Activated gamma-delta T cell (primary cell): ENCODE results near the gene RMP24.
"Not testable (repeated sequence)": the region's sequence is repeated elsewhere in the genome, so short reads cannot be mapped to it uniquely, and the experiment has no call there.

ENCODE experiments used
- DNase-seq: peaks from one replicate; lab custom pipeline; 2025; lab: John Stamatoyannopoulos, UW

Gene RMP24

DNA sequence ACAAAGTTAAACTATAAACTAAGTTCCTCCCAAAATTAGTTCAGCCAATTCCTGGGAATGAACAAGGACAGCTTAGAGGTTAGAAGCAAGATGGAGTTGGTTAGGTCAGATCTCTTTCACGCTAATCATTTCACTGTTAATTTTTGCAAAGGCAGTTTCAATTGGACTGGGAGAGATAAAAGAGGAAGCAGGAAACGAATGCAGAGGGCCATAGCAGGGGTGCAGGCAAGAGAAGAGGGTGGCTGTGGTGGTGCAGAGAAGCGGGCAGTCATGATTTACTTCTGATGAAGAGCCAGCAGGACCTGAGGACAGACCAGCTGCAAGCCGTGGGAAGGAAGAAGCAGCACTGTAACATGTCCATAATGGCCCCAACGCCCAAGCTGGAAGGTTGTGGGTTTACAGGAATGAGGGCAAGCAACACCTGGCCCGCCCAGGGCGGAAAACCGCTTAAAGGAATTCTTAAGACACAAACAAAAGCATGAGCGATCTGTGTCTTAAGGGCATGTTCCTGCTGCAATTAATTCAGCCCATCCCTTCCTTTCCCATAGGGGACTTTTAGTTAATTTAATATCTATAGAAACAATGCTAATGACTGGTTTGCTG is 4.1 kb upstream of the RMP24 start:
- DNase-seq = no peak

DNA sequence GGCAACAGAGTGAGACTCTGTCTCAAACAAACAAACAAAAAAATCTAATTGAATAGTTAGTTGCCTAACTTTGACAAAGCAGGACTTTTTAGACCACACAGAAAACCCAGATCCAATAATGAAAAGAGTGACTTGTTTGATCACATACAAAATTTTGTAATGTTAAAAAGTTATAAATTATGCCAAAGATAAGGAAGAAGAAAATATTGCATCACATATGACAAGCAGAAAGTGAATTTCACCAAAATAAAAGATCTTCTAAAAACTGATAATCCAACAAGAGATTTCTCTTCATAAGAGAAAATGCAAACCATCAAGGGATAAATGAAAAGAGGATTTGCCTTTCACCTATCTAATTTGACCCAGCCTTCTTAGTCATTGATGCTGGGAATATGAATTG is 2.8 kb upstream of the RMP24 start:
- DNase-seq = no peak

DNA sequence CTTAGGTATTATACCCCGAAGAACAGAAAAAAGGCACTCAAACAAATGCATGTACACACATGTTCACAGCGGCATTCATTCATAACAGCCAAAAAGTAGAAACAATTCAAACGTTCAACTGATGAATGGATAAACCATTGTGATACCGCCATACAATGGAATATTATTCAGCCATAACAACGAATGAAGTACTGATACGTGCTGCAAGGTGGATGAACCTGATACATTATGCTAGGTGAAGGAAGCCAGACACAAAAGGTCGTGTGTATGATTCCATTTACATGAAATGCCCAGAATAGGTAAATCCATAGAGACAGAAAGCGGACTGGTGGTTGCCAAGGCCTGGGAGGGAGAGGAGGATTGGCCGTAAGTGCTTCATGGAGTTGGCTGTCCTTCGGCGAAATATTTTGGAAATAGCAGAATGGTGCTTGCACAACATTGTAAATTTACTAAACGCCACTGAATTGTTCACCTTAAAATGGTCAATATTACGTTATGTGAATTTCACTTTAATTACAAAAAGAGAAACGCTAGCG is 750 bp upstream of the RMP24 start:
- no peak for DNase-seq

DNA sequence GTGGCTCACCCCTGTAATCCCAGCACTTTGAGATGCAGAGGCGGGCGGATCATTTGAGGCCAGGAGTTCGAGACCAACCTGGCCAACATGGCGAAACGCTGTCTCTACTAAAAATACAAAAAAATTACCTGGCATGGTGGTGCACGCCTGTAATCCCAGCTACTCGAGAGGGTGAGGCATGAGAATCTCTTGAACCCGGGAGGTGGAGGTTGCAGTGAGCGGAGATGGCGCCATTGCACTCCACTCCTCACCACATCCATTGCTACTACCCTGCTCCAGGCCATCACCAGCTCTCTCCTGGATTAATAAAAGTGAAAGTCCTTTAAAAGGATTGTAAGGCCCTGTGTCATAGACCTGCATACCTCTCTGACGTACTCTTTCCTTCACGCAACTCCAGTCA is 1.2 kb downstream of the RMP24 start:
- no peak for DNase-seq

DNA sequence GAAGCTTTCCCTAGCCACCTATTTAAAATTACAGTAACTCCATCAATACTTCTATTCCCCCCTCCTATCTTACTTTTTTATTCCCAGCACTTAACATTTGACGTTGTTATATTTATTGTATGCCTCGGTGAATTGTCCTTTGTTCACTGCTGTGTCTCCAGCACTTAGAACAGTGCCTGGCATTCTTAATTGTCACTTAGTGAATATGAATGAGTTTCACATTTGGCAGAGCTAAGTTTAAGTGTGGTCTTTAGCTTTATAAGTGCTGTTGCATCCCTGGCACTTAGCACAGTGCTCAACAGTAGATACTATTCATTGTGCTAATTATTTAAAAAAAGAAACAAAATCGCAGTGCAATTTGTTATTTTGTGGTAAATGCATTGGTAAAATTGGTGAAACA is 1.7 kb downstream of the RMP24 start:
- DNase-seq = no peak

DNA sequence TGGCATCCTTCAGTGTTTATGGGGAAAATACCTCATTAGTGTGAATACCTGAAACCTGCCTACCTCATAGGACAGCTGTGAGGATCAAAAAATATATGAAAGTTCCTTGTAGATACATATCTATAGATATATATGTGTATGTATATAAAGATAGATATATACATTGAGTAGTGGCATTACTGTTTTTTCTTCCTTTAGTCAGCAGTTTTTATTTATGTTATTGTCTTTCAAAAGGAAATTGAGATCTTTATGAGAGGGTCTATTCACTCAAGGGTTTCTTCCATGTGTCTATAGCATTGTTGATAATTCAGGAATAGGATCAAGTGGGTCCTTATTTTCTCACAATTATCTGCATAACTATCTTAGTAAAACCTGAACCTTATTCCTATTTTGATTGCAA is 6.6 kb downstream of the RMP24 start:
- no peak for DNase-seq

DNA sequence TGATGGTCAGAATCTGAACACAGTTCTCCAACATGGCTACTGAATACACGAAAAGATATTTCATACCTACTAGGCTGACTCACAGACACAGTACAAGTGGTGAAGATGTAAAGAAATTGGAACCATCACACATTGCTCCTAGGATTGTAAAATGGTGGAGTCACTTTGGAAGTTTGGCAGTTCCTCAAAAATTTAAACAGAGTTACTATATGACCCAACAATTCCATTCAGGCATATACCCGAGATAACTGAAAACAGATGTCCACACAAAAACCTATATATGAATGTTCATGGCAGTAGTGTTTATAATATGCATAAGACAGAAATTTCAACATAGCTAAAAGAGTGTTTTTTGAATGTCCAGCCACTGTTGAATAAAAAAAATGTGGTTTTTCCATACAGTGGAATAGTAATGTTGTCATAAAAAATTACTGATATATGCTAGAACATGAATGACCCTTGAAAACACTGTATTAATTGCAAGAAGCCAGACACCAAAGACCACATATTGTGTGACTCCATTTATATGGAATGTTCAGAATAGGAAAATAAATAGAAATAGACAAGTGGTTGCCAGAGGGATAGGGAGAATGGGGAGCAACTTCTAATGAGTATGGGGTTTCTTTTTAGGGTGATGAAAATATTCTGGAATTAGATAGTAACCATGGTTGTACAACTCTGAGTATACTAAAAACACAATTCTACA is 10.1 kb downstream of the RMP24 start:
- no peak for DNase-seq

DNA sequence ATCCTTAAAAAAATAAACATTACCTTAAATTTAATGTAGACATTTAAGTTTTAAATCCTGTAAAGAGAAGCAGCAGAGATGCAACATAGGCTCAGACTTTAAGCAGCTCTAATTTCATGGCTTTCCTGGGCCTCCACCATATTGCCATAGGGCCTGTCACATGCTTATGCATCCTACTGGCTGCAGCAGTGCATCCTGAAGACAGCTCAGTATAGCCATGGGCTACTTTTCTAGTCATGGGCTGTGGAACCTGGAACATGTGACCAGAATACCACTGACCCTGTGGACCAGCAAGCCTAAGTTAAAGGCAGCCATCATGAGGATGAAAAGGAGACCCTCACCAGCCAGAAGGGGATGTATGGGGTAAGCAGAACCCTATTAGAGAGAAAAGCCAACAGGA is 10.7 kb downstream of the RMP24 start:
- DNase-seq = no peak

DNA sequence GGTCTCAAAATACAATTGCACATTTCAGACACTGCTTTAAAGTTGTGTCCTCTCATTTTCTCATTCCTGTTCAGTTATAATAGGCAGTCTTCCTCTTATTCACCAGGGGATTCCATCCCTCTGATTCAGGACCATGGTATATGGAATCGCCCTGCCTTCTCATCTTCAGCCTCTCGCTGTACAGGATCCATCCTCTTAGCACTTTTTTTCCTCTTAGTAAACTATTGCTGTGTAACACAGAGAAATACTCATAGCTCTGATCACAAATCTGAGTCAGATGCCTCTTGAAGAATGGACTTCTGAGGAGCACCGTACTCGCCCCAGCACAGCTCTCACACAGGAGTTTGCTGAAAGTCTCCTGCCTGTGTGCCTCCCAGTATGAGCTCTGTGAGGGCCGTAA is 11.3 kb downstream of the RMP24 start:
- no peak for DNase-seq

DNA sequence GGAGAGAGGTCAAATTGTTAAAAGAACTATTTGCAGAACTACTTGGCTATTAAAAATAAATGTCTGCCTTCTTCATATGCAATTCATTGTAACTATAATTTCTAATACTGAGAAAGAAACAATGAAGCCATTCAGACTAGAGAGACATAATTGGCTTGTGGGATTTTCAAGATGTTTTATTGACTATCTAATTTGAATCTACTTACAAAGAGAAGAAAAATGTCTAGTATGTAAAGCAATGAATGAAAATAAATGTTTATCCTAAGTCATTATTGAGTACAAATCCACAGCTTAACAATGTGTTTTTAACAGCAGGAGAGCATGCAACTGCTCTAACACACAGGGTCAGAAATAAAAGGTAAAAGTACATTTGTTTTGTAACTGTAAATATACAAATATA is 19.2 kb downstream of the RMP24 start:
- DNase-seq = no peak

DNA sequence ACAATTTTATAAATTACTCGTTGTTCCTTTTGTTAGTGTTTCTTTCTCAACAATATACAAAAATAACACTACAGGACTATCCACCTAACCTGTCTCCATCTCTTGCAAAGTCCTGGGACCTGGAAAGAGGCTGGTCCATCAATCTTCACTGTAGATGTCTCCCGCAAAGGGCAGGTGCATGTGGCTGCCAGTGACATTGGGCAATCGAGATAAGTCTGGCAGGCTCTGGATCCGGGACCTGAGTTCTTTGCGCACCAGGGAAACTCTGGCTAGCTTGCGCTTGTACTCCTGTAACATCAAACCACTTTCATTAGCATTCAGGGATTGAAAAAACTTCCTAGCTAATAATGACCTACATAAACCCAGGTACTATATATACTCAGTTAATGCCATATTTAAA is 20.5 kb downstream of the RMP24 start:
- DNase-seq = no peak

DNA sequence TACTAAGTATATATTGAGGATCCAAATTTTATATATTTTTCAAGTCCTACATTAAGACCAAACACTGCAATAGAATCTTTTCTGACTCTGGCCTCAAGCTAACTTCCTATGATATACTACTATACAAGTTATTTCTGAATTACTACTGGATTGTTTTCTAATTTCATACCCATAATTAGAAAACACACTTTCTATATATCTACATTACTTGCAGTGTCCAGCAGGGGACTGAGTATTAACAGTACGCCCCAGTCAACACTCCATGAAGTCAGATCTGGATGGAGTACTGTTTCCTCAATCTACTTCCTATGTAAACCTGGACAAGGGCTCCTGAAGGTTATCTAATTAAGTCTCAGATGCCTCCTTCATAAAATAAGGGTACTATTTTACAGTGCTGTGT is 26.5 kb downstream of the RMP24 start:
- DNase-seq = no peak

DNA sequence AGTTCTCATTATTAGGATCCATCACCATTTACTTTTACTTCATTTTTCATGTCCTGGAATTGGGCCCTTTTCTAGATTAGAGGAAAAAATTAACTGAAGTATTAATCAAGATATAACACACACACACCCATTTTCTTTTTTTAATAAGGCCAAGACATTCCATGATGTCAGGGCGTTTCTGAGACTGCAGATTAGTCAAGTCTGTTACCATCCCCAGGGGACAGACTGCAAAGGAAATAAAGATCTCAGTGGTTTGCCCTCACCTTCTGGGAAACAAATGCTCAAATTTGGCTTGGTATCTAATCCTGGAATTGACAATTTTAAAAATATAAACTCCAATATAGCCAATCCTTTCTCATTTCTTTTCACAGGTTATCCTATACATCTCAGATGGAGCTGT is 27.4 kb downstream of the RMP24 start:
- DNase-seq = no peak

DNA sequence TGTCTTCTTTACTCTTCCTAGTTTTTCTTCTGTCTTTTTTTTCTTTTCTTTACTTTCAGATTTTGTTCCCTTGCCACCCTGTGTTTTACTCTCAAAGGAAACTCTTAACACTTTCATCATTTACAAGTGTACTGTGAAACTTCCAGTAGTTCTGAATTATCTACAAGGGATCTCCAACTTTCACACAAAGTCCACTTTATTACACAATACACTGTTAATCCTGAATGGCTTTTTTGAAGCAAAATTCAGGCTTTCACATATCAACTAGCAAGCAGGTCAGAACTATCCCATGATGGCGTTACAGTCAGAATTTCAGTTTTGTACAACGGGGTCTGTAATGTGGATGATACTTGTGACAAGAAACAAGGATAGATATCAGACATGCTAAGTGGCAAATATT is 34.5 kb downstream of the RMP24 start:
- DNase-seq = no peak

DNA sequence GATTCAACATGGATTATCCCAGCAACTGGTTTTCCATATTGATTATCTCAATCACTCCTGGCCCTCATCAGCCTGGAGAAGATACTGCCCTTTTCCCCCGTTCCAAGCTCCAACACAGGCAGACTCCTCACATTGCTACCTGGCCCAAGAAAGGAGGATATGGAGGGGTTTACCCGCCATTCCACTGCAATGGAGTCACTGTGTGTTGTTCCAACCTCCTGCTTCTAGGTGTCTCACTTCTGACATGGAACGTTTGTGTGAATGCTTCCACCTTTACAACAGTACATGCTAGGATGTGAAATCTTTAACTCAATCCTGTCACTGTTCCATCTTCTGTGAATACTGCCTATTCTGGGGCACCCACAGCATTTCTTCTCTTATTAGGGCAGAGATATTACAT is 36.7 kb downstream of the RMP24 start:
- DNase-seq = no peak

DNA sequence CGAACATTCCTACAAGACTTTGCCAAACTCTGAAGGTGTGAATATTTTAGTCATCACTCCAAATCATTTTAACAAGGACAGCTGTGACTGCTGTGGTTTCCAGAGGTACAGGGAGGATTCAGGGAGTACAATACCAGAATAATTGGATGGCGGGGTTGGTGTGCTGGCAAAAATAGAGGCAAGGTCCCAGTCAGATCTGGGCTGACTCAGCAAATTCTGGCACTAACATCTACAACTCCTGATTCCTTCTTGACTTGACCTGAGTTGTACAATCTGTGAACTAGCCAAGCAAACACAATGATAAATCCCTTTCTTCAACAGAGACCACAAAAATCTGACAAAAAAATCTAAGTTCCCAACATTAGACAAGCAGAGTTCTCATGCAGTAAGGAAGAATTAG is 40.4 kb downstream of the RMP24 start:
- no peak for DNase-seq

DNA sequence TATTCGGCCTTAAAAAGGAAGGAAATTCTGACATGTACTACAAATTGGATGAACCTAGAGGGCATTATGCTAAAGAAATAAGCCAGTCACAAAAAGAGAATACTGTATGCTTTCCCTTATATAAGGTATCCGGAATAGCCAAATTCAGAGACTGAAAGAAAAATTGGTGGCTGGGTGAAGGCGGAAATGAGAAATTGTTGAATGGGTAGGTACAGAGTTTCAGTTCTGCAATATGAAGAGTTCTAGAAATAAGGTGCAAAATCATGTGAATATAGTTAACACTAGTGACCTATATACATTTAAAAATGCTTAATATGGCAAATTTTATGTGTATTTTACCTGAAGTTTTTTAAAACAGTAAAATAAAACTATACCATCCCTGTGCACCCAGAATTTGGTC is 43.1 kb downstream of the RMP24 start:
- DNase-seq = no peak

DNA sequence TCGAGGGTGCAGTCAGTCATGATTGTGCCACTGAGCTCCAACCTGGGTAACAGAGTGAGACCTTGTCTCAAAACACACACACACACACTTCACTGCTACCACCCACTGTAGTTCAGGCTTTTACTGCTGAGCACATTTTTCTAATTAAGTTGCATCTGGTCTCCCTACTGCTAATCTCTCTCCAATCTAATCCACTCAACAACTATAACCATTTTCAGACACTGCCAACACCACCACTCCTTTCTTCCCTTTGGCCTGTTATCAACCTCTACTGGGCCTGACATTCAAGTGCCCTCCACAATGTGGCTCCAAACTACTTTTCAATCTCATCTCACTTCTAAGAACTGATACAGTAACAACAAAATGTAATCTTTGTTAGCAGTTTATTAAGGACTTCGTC is 44.8 kb downstream of the RMP24 start:
- no peak for DNase-seq

DNA sequence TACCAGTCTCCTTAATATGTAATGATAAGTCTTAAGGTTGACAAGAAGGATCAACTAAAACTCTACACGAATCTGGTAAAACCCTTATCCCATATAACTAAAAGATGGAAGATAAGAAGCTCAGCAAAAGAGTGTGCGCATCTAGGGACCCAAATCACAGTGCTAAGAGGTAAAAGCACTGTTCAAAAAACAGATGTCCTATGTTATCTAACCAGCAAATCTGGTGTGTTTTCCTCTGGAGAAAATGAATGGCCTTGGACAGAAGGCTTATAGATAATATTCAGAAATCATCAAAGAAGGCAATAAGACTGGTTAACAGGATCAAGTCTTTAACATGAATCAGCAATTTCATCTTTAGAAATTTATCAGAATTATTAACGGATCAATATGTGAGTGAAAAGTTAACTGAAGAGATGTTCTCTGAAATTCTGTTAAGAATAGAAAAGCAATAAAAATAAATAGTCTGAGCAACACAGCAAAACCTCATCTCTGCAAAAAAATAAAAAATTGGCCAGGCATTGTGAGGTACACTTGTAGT is 47.8 kb downstream of the RMP24 start:
- no peak for DNase-seq

DNA sequence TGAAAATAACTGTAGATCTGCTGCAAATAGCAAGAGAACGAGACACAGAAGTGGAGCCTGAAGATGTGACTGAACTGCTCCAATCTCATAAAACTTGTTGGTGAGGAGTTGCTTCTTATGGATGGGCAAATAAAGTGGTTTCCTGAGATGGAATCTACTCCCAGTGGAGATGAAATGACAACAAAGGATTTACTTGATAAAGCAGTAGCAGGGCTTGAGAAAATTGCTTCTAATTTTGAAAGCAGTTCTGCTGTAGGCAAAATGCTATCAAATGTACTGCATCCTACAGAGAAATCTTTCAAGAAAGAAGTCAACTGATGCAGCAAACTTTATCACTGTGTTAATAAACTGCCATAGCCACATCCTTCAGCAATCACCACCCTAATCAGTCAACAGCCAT is 50.9 kb downstream of the RMP24 start:
- DNase-seq = no peak

DNA sequence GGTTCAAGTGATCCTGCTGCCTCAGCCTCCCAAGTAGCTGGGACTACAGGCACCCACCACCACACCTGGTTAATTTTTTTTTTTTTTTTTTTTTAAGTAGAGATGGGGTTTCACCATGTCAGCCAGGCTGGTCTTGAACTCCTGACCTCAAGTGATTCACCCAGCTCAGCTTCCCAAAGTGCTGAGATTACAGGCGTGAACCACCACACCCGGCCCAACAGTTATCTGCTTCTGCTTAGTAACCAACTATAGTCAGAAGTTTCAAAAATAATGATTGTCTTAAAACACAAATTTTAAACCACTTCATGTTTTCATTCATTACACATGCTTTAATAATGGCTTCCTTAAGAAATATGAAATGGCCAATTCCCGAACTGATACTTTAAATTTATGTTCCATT is 51.8 kb downstream of the RMP24 start:
- DNase-seq = not testable (repeated sequence)

DNA sequence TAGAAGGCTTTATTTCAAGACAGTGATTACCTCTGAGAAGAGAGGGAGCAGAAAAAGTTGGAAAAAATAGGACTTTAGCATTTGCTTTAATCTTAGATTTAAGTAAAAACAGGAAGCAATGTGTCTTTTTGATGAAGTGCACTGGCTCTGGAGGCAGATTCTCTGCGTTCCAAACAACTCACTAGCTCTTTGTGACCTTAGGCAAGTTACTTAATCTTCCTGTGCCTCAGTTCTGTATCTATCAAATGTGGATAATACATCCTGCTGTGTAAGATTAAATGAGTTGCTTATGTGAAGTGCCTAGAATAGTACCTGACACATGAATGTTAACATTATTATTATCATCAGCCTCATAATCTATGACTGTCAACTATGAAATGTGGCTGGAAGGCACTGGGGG is 52.5 kb downstream of the RMP24 start:
- DNase-seq = no peak

DNA sequence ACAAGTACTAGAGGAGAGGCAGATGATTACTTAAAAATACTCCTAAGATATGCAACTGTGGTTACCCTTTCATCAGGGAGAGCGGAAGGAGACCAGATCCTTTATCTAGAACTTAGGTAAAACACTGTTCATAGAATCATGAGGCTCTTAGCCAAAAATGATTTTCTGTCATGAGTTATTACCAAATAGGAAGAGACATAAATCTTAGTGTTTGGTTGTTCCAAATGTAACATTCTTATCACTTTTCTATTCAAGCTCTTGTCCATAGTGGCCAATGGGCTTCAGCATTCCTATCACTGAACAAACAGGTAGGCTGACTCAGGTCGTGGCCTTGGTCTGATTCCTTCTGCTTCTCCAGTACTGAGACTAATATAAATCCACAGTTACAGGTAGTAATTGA is 56.4 kb downstream of the RMP24 start:
- no peak for DNase-seq
